ENCODE data around the gene RAB3B. TPM values are rescaled to one million over a fixed set of nuclear protein-coding genes. Genes with fewer than 3 reads are reported as not detected.
"Not testable (repeated sequence)": the region's sequence is repeated elsewhere in the genome, so short reads cannot be mapped to it uniquely, and the experiment has no call there.

Gene RAB3B
- total RNA-seq, 1 donor from 2014 or later = 32.8 TPM

DNA sequence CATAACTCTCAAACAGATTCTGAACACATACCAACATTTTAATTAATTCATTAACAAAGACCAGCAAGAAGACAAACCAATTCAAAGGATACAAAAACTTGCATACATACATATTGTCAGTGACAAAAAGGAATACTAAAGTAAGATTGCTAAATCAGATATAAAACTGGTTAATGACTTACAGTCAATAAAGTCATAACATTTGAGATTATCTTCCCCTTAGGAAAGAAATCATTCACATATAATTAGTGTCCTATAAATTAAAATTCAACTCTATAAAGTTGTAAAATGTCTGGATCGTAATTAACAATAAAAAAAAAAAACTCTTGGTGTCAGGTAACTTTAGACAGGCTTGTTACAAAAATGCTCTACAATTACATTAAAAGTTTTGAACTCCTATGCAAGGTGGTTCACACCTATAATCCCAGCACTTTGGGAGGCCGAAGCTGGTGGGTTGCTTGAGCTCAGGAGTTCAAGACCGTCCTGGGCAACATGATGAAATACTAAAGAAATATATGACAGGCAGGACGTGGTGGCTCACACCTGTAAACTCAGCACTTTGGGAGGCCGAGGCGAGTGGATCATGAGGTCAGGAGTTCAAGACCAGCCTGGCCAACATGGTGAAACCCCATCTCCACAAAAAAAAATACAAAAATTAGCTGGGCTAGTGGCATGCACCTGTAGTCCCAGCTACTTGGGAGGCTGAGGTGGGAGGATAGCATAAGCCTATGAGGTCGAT is 17.7 kb upstream of the RAB3B start:
- Mint-ChIP-seq H3K4me3 (ENCODE audit: unreplicated experiment) (no peak overlapping the region), H3K9me3 (ENCODE audit: low read depth) (no peaks in the 10 kb centered on the region)

GRCh38 chr1:52007215-52008002 is 16.9 kb upstream of the RAB3B start:
- peaks cover 36% of the 10 kb centered on the region for H3K4me1 Mint-ChIP-seq (ENCODE audit: low read depth)
- H3K36me3 Mint-ChIP-seq (ENCODE audit: low read depth) = no peaks in the 10 kb centered on the region
- peak overlapping the region; percentile 100 for H3K27ac Mint-ChIP-seq (ENCODE audit: unreplicated experiment)
- no peaks in the 10 kb centered on the region for H3K27me3 Mint-ChIP-seq (ENCODE audit: low read depth)
- TF ChIP-seq, protein P1, sequence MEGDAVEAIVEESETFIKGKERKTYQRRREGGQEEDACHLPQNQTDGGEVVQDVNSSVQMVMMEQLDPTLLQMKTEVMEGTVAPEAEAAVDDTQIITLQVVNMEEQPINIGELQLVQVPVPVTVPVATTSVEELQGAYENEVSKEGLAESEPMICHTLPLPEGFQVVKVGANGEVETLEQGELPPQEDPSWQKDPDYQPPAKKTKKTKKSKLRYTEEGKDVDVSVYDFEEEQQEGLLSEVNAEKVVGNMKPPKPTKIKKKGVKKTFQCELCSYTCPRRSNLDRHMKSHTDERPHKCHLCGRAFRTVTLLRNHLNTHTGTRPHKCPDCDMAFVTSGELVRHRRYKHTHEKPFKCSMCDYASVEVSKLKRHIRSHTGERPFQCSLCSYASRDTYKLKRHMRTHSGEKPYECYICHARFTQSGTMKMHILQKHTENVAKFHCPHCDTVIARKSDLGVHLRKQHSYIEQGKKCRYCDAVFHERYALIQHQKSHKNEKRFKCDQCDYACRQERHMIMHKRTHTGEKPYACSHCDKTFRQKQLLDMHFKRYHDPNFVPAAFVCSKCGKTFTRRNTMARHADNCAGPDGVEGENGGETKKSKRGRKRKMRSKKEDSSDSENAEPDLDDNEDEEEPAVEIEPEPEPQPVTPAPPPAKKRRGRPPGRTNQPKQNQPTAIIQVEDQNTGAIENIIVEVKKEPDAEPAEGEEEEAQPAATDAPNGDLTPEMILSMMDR (IDR thresholded peaks at IDR 0.05) = no peak
- peak overlapping the region; percentile 19 for H3K4me3 Mint-ChIP-seq (ENCODE audit: unreplicated experiment)
- no peak for DNase-seq (ENCODE audit: low spot score)
- no peaks in the 10 kb centered on the region for H3K9me3 Mint-ChIP-seq (ENCODE audit: low read depth)

More for the DNA sequence above, 17.7 kb upstream of the RAB3B start:
- no peak for DNase-seq (ENCODE audit: low spot score)
- H3K27me3 Mint-ChIP-seq (ENCODE audit: low read depth) = no peaks in the 10 kb centered on the region
- no peaks in the 10 kb centered on the region for H3K36me3 Mint-ChIP-seq (ENCODE audit: low read depth)
- peak overlapping the region; percentile 100 for H3K27ac Mint-ChIP-seq (ENCODE audit: unreplicated experiment)
- TF ChIP-seq, protein P1 (IDR thresholded peaks at IDR 0.05) = no peak
- H3K4me1 Mint-ChIP-seq (ENCODE audit: low read depth) = peaks cover 35% of the 10 kb centered on the region

GRCh38 chr1:52006081-52006553 is 15.6 kb upstream of the RAB3B start:
- H3K36me3 Mint-ChIP-seq (ENCODE audit: low read depth); DNase-seq (ENCODE audit: low spot score); H3K9me3 Mint-ChIP-seq (ENCODE audit: low read depth); H3K27me3 Mint-ChIP-seq (ENCODE audit: low read depth): not testable (repeated sequence)
- Mint-ChIP-seq H3K27ac (ENCODE audit: unreplicated experiment) (peak overlapping the region; percentile 100), H3K4me1 (ENCODE audit: low read depth) (peaks cover 40% of the 10 kb centered on the region), H3K4me3 (ENCODE audit: unreplicated experiment) (peak overlapping the region; percentile 53)

DNA sequence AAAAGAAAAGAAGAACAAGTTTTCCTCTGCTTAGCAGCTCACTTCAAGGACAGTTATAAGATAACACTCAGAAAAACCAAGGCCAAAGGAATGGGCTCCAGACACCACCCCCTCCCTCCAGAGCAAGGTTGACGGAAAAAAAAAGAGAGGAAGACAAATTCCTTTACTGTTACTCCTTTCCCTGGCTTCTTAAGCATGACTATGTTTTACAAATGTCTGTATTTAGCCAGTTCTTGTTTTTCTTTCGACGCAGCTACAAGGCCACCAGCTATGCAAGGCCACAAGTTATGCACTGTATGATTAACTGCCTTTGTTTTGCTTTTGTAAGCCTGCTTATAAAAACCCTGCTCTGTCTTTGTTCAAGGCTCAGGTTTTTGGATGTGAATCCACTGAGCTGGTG is 15.0 kb upstream of the RAB3B start:
- H3K9me3 Mint-ChIP-seq (ENCODE audit: low read depth); H3K36me3 Mint-ChIP-seq (ENCODE audit: low read depth); H3K27me3 Mint-ChIP-seq (ENCODE audit: low read depth); DNase-seq (ENCODE audit: low spot score): not testable (repeated sequence)
- Mint-ChIP-seq H3K27ac (ENCODE audit: unreplicated experiment) (peak overlapping the region; percentile 100), H3K4me3 (ENCODE audit: unreplicated experiment) (peak overlapping the region; percentile 24), H3K4me1 (ENCODE audit: low read depth) (peaks cover 40% of the 10 kb centered on the region)

GRCh38 chr1:52003877-52004276 is 13.4 kb upstream of the RAB3B start:
- Mint-ChIP-seq H3K36me3 (ENCODE audit: low read depth) (no peaks in the 10 kb centered on the region), H3K4me3 (ENCODE audit: unreplicated experiment) (no peak overlapping the region), H3K9me3 (ENCODE audit: low read depth) (no peaks in the 10 kb centered on the region), H3K27ac (ENCODE audit: unreplicated experiment) (no peak overlapping the region), H3K27me3 (ENCODE audit: low read depth) (no peaks in the 10 kb centered on the region), H3K4me1 (ENCODE audit: low read depth) (peaks cover 40% of the 10 kb centered on the region)
- DNase-seq (ENCODE audit: low spot score) = no peak
- TF ChIP-seq, protein P1 (IDR thresholded peaks at IDR 0.05) = no peak

Measured in chondrocyte (in vitro differentiated cells).